ENCODE results near the gene PTGES3L.
"Not testable (repeated sequence)": the region's sequence is repeated elsewhere in the genome, so short reads cannot be mapped to it uniquely, and the experiment has no call there.

The PTGES3L gene

GRCh38 chr17:42919522-42920077 lies 60.3 kb downstream of the PTGES3L start:
- not testable (repeated sequence) for DNase-seq

- no peak for DNase-seq
Observed at GRCh38 chr17:42918902-42919521, 60.9 kb downstream of the PTGES3L start.

Measured in CD4-positive, alpha-beta T cell treated with Interleukin-17A for 4 hours (primary cell).